Measurements from ENCODE around the gene HLA-A.

HLA-A gene

GRCh38 chr6:29990931-29991330 is 48.6 kb downstream of the HLA-A start:
- no peak for DNase-seq

- no peak for DNase-seq
These were observed 50.5 kb downstream of the HLA-A start for GRCh38 chr6:29992807-29993206.

GRCh38 chr6:29994826-29995225 is 52.5 kb downstream of the HLA-A start:
- no peak for DNase-seq

- no peak for DNase-seq
These were observed 53.0 kb downstream of the HLA-A start for GRCh38 chr6:29995340-29995777.

All from NCI-H1436 (cell line).